Esophagus muscularis mucosa (tissue), 4 donors: ENCODE results near the gene TMEM50B. TPM values are rescaled to one million over a fixed set of nuclear protein-coding genes. Genes with fewer than 3 reads are reported as not detected.

ENCODE experiments used
- DNase-seq: peaks from one replicate; pipeline ENCODE4 v3.0.0-alpha.2; 2017; ENCODE audit errors: extremely low spot score
- H3K27ac ChIP-seq, 4 donors: fragments of 200-600 bp; sonication (generic); replicated peaks in 1 of 4; 1 replicate in 3 of 4; 2 replicates in 1 of 4; pipeline ENCODE4 v1.5.1; 2016 to 2019; ENCODE audit warnings: mild to moderate bottlenecking in 1 of 4
- H3K27me3 ChIP-seq, 4 donors: fragments of 200-600 bp; sonication (generic); one replicate each; pipeline versions ENCODE4 v1.5.1 to v1.6.0; 2016 to 2019
- H3K36me3 ChIP-seq, 4 donors: fragments of 200-600 bp; sonication (generic); one replicate each; pipeline ENCODE4 v1.5.1; 2016 to 2019
- H3K4me1 ChIP-seq, 4 donors: fragments of 200-600 bp; sonication (generic); one replicate each; pipeline ENCODE4 v1.5.1; 2016 to 2019
- H3K4me3 ChIP-seq, 4 donors: fragments of 200-600 bp; sonication (generic); 1 replicate in 2 of 4; 2 replicates in 2 of 4; pipeline ENCODE4 v1.5.1; 2016 to 2019; ENCODE audit warnings: mild to moderate bottlenecking in 4 of 4, moderate library complexity in 1 of 4
- H3K9me3 ChIP-seq, 4 donors: fragments of 200-600 bp; sonication (generic); 1 replicate in 3 of 4; 2 replicates in 1 of 4; pipeline ENCODE4 v1.5.1; 2016 to 2019
- EP300 ChIP-seq: sonication (generic); formaldehyde crosslinking; IDR thresholded peaks from one replicate; pipeline ENCODE4 v1.6.1; 2017; ENCODE audit warnings: antibody characterized with exemption
- POLR2A ChIP-seq: fragments of 450-650 bp; IDR thresholded peaks from one replicate; pipeline ENCODE4 v1.6.1; 2017; ENCODE audit warnings: antibody characterized with exemption, moderate library complexity, mild to moderate bottlenecking, low read depth
- POLR2AphosphoS5 ChIP-seq, 2 donors: sonication (generic); formaldehyde crosslinking; IDR thresholded peaks; one replicate each; pipeline ENCODE4 v1.6.1; 2017; ENCODE audit warnings: antibody characterized with exemption in 2 of 2
- WGBS: methylation state at CpG from one replicate; pipeline ENCODE4 v1.1.5; 2018; 5-methylcytosine and 5-hydroxymethylcytosine counted together
- intact Hi-C: fragments of 100-400 bp; cut with DNase I; formaldehyde crosslinking; loops from one replicate; pipeline ENCODE4 v1.15.1; 2023
- total RNA-seq, 4 donors: library from RNA; depleted of rRNA; stranded (reverse); fragments of >200 nt; gene quantifications; one replicate each; pipeline versions ENCODE4 v1.1.0 to v1.2.1, GENCODE V29; 2016
- TF ChIP-seq, protein P1 (sequence below), 3 experiments: fragments of 200-600 bp in 2 of 3; fragments of 450-650 bp in 1 of 3; sonication (generic) in 2 of 3; IDR thresholded peaks; one replicate each; pipeline ENCODE4 v1.5.1; 2017 to 2019; ENCODE audit warnings: antibody characterized with exemption in 3 of 3, mild to moderate bottlenecking in 2 of 3, moderate library complexity in 1 of 3

Gene TMEM50B
- total RNA-seq, 4 donors from 2014 or later = 40.2 to 95.1 (median 67.2) TPM

DNA sequence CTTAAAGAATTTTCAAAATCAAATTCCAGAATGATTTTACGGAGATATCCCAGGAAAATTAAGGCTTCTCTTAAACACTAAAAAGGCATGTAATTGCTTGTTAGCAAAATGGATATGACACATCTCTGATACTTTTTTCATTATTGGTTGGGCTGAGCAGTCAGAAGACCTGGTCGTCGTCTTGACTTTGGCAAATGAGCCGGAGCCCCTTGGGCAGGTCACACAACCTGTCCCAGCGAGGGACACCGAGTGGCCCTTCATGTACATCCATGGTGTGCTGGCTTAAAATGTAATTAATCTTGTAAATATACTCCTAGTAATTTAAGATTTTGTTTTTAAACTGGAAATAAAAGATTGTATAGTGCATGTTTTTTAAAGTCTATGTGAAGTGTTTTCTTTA lies 42.6 kb downstream of the TMEM50B start:
- H3K4me1 ChIP-seq = peaks cover 28 to 33% (median 31%) of the 10 kb centered on the region in 4 donors
- no peak for DNase-seq
- WGBS = 69% methylated on average over 6 of the region's 6 CpGs
- no peak overlapping the region for H3K4me3 ChIP-seq
- peaks cover 41 to 73% (median 62%) of the 10 kb centered on the region in 4 donors for H3K36me3 ChIP-seq
- H3K27me3 ChIP-seq = no peaks in the 10 kb centered on the region
- TF ChIP-seq POLR2A (no peak), EP300 (no peak), POLR2AphosphoS5 (IDR thresholded peaks at IDR 0.05) (no peak)
- TF ChIP-seq, protein P1, sequence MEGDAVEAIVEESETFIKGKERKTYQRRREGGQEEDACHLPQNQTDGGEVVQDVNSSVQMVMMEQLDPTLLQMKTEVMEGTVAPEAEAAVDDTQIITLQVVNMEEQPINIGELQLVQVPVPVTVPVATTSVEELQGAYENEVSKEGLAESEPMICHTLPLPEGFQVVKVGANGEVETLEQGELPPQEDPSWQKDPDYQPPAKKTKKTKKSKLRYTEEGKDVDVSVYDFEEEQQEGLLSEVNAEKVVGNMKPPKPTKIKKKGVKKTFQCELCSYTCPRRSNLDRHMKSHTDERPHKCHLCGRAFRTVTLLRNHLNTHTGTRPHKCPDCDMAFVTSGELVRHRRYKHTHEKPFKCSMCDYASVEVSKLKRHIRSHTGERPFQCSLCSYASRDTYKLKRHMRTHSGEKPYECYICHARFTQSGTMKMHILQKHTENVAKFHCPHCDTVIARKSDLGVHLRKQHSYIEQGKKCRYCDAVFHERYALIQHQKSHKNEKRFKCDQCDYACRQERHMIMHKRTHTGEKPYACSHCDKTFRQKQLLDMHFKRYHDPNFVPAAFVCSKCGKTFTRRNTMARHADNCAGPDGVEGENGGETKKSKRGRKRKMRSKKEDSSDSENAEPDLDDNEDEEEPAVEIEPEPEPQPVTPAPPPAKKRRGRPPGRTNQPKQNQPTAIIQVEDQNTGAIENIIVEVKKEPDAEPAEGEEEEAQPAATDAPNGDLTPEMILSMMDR (IDR thresholded peaks at IDR 0.05) = no peak
- no peaks in the 10 kb centered on the region for H3K9me3 ChIP-seq
- intact Hi-C loops = no loop called here
- H3K27ac ChIP-seq = peak overlapping the region in 1 of 4 donors; percentile 21

DNA sequence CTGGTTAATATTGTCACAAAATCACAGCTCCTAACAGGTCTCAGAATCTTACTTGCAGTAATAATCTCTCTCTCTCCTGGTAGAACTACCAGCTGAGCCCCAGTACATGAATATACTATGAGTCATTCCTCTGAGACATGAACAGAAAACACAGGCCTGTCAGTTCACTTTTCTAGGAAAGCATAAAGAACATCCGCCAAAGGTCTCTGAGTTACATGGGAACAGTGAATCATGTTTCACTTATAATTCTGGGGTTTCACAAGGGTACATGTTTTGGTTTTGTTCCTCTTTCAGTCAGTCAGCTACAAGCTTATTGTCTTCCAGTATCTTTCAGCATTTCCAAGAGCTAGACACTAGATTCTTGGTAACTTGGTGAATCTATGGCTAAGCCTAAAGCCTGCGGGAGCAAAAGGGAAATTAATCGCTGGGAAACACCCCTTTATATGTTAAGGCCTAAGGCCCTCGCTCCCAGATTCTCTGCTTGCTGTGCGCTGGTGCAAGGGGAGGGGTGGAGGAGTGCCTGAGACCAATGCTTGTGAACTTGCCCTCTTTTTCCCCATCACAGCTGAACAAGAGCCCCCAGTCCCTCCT lies 44.9 kb downstream of the TMEM50B start:
- TF ChIP-seq POLR2AphosphoS5 (IDR thresholded peaks at IDR 0.05) (peak in 1 of 2 donors; percentile 79), POLR2A (no peak)
- no peaks in the 10 kb centered on the region for H3K27me3 ChIP-seq
- peaks cover 52 to 95% (median 82%) of the 10 kb centered on the region in 4 donors for H3K36me3 ChIP-seq
- H3K27ac ChIP-seq = peak overlapping the region; percentile 64 to 83 (median 78)
- H3K9me3 ChIP-seq = no peaks in the 10 kb centered on the region
- no peak for DNase-seq
- WGBS = 61% methylated on average over 5 of the region's 5 CpGs
- H3K4me1 ChIP-seq = peaks cover 20 to 28% (median 25%) of the 10 kb centered on the region in 4 donors
- intact Hi-C loops = no loop called here
- H3K4me3 ChIP-seq = no peak overlapping the region

DNA sequence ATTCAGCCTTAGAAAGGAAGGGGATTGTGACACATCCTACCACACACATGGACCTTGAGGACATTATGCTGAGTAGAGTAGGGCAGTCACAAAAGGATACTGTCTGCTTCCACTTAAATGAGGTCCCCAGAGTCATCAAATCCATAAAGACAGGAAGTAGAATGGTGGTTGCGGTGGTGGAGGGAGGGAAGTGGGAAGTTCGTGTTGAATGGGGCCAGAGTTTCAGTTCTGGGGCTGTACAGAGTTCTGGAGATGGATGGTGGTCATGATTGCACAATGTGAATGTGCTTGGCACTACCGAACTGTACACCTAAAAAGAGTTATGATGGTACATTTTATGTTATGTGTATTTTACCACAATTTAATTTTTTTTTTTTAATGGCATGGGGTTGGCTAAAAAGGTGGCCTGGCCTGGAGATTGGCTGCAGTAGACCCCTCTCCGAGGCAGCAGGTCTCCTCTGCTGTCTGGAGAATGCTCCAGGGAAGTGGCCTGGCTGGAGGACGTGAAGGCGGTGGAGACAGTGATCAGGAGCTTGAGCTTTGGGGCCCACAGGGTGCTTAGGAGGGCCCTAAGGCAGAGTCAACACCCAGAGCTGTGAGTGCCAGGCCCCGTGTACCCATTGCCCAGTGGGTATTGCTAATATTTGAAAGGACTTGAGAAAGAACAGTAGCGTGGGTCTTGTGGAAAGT lies 46.2 kb downstream of the TMEM50B start:
- no peak overlapping the region for H3K4me3 ChIP-seq
- H3K4me1 ChIP-seq = peaks cover 20 to 40% (median 36%) of the 10 kb centered on the region in 4 donors
- DNase-seq = no peak
- H3K9me3 ChIP-seq = no peaks in the 10 kb centered on the region
- intact Hi-C loops = no loop called here
- TF ChIP-seq POLR2AphosphoS5 (IDR thresholded peaks at IDR 0.05) (no peak), EP300 (no peak), POLR2A (no peak)
- TF ChIP-seq, protein P1 (IDR thresholded peaks at IDR 0.05) = no peak
- no peaks in the 10 kb centered on the region for H3K27me3 ChIP-seq
- peaks cover 48 to 95% (median 88%) of the 10 kb centered on the region in 4 donors for H3K36me3 ChIP-seq
- 82% methylated on average over 8 of the region's 8 CpGs for WGBS
- peak overlapping the region; percentile 10 to 83 (median 72) for H3K27ac ChIP-seq

DNA sequence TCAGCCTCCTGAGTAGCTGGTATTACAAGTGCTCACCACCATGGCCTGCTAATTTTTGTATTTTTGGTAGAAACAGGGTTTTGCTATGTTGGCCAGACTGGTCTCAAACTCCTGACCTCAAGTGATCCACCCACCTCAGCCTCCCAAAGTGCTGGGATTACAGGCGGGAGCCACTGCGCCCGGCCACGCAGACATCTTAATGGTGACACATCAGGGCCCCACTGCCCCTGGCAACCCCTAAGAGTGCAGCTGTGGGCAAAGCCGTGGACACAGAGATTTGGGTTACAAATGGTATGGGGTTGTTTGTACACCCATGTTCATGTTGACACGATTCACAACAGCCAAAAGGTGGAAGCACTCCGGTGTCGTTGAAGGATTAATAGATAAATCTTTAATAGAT lies 46.8 kb downstream of the TMEM50B start:
- 93% methylated on average over 8 of the region's 8 CpGs for WGBS
- intact Hi-C loops = no loop called here
- TF ChIP-seq POLR2A = no peak
- TF ChIP-seq, protein P1 (IDR thresholded peaks at IDR 0.05) = no peak
- TF ChIP-seq EP300 = no peak
- TF ChIP-seq POLR2AphosphoS5 (IDR thresholded peaks at IDR 0.05) = no peak
- Histone ChIP-seq H3K27me3 (no peaks in the 10 kb centered on the region), H3K27ac (peak overlapping the region; percentile 10 to 83 (median 72)), H3K36me3 (peaks cover 42 to 95% (median 88%) of the 10 kb centered on the region in 4 donors), H3K4me1 (peaks cover 20 to 43% (median 38%) of the 10 kb centered on the region in 4 donors), H3K4me3 (no peak overlapping the region), H3K9me3 (no peaks in the 10 kb centered on the region)
- no peak for DNase-seq

DNA sequence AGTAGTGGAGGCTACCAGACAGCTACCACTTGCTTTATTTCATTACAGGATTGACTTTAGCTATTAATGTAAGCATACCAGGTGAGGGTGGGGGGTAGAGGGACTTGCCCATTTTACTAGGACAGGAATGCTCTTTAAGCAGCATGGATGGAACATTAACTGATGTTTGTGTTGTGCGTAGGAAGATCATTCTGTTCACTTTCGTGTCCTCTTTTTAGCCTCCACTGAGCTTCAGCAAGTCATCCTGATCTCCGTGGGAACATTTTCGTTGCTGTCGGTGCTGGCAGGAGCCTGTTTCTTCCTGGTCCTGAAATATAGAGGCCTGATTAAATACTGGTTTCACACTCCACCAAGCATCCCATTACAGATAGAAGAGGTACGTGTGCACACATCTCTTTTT lies 47.3 kb downstream of the TMEM50B start:
- H3K27ac ChIP-seq = peak overlapping the region in 3 of 4 donors; percentile 64 to 83 (median 79)
- no peak overlapping the region for H3K4me3 ChIP-seq
- no peaks in the 10 kb centered on the region for H3K9me3 ChIP-seq
- no peak for DNase-seq
- H3K36me3 ChIP-seq = peaks cover 37 to 93% (median 86%) of the 10 kb centered on the region in 4 donors
- WGBS = 83% methylated on average over 6 of the region's 6 CpGs
- H3K27me3 ChIP-seq = no peaks in the 10 kb centered on the region
- peaks cover 20 to 43% (median 38%) of the 10 kb centered on the region in 4 donors for H3K4me1 ChIP-seq
- TF ChIP-seq EP300 = no peak
- TF ChIP-seq POLR2AphosphoS5 (IDR thresholded peaks at IDR 0.05) = no peak
- intact Hi-C loops = no loop called here
